Fibroblast of the aortic adventitia (primary cell): ENCODE results near the gene KLK6. TPM values are rescaled to one million over a fixed set of nuclear protein-coding genes. Genes with fewer than 3 reads are reported as not detected.
"Not testable (repeated sequence)": the region's sequence is repeated elsewhere in the genome, so short reads cannot be mapped to it uniquely, and the experiment has no call there.

Source experiments
- DNase-seq: peaks from one replicate; pipeline ENCODE4 v3.0.0-alpha.2; 2010; ENCODE audit warnings: low read depth
- H3K4me3 ChIP-seq: 2 replicates; pipeline ENCODE4 v1.5.1; 2011; ENCODE audit warnings: low read depth, mild to moderate bottlenecking, control low read depth, low read length, moderate library complexity
- total RNA-seq: library from RNA; depleted of rRNA; stranded (reverse); fragments of >200 nt; gene quantifications from 2 replicates; pipeline ENCODE4 v1.2.3, GENCODE V29; 2012; ENCODE audit warnings: low replicate concordance
- TF ChIP-seq, protein P1 (sequence below): IDR thresholded peaks from 2 replicates; pipeline ENCODE4 v1.5.1; 2011; ENCODE audit warnings: mild to moderate bottlenecking, low read length, control low read depth, inconsistent platforms; ENCODE audit not compliant: insufficient read depth

The KLK6 gene
- total RNA-seq, 1 donor, result not detected

DNA sequence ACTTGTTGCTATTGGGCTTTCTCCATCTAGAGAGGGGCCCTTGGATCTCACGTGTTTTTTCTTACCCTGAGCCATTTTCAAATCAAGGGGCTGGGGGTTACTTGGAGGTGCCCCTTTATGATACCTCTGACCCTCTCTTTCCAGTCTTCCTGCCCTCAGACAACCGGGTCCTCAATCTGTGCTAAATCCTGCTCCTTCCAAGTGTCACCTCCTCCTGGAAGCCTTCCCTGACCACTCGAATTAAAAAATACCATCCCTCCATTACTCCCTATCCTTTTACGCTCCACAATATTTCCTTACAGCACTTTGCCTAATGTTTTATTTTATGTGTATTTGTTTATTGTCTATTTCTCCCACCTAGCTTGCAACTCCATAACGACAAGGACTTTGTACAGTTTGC, 28.7 kb upstream of the KLK6 start:
- no peak for DNase-seq
- TF ChIP-seq, protein P1, sequence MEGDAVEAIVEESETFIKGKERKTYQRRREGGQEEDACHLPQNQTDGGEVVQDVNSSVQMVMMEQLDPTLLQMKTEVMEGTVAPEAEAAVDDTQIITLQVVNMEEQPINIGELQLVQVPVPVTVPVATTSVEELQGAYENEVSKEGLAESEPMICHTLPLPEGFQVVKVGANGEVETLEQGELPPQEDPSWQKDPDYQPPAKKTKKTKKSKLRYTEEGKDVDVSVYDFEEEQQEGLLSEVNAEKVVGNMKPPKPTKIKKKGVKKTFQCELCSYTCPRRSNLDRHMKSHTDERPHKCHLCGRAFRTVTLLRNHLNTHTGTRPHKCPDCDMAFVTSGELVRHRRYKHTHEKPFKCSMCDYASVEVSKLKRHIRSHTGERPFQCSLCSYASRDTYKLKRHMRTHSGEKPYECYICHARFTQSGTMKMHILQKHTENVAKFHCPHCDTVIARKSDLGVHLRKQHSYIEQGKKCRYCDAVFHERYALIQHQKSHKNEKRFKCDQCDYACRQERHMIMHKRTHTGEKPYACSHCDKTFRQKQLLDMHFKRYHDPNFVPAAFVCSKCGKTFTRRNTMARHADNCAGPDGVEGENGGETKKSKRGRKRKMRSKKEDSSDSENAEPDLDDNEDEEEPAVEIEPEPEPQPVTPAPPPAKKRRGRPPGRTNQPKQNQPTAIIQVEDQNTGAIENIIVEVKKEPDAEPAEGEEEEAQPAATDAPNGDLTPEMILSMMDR, result no peak
- H3K4me3 ChIP-seq, result no peak overlapping the region

DNA sequence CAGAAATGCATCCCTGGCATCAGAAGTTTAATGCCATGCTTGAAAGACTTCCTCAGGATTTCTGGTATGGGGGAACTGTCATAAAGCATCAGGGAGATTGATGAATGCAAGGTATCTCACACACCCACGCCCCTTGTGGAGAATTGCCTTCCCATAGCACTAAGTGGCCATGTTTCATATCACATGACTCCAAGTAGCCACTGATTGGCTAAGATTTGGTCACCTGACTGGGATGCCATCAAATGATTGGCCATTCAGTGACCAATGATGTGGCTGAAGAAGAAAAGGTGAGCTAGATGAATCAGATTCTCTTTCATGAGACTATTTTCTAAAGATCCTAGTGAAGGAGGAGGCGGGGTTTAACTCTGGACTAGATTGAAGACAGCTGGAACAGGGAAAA, 24.7 kb upstream of the KLK6 start:
- TF ChIP-seq, protein P1, result no peak
- no peak for DNase-seq
- H3K4me3 ChIP-seq, result no peak overlapping the region

DNA sequence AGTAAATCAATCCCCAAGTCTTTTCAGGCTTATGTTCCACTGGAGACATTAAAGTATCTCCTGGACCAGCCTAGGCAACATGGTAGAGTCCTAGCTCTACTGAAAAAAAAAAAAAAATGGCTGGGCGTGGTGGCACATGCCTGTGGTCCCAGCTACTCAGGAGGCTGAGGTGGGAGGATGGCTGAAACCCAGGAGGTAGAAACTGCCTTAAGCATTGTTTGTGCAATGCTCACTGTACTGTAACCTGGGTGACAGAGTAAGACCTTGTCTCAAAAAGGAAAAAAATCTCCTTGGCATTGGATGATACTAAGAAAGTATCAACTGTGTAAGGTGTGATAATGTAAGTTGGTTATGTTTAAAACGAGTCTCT, 23.3 kb upstream of the KLK6 start:
- DNase-seq, result no peak
- H3K4me3 ChIP-seq, result no peak overlapping the region
- TF ChIP-seq, protein P1, result no peak

DNA sequence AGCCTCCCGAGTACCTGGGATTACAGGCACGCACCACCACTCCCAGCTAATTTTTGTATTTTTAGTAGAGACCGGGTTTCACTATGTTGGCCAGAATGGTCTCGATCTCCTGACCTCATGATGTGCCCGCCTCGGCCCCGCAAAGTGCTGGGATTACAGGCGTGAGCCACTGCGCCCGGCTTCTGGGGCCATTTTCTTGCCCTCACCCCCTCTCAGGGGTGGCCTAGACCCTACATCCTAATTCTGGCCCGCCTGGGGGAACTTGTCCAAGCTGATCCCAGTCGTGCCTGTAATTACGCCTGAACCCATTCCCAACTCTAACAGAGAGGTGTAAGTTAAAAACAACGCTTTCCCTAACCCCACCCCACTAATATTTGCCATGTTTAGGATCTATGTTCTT, 15.0 kb upstream of the KLK6 start:
- DNase-seq, H3K4me3 ChIP-seq: not testable (repeated sequence)

DNA sequence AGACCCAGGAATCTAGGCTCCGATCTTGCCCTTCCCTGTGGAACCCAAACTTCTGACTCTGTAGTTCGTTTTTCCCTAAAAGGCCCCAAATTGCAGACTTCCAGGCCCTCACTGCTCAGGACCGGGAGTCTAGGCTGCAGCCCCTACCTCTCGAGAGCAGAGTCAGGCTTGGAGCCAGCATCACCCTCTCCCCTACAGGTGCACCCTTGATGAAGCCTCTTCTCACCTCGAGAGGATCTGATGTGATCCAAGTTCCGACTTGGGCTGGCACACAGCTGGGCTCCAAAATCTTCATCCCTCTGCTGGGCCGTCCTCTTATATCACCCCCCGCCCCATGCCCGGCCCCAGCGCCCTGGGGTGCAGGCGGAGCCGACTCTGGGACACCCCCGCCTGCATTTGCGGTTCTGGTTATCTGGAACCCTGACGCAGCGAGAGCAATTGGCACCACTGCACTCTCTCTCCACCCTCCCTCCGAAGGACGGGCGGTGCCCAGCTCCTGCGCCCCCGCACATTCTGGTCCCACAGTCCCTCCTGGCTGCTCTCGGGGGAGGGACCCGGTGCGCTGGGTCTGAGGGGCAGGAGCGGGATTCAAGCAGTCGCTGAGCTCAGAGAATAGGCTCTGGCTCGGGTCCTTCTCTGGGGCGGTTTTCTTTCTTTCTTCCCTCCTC, 14.4 kb upstream of the KLK6 start, which contains the start of gene KLK7:
TSS of gene KLK7 (minus strand) at position 293 of the 668 bp plus-strand sequence. CDS start 1,518 bp downstream, outside the sequence.
- DNase-seq, result no peak
- H3K4me3 ChIP-seq, result no peak within 1 kb of the TSS
- TF ChIP-seq, protein P1, result no peak

DNA sequence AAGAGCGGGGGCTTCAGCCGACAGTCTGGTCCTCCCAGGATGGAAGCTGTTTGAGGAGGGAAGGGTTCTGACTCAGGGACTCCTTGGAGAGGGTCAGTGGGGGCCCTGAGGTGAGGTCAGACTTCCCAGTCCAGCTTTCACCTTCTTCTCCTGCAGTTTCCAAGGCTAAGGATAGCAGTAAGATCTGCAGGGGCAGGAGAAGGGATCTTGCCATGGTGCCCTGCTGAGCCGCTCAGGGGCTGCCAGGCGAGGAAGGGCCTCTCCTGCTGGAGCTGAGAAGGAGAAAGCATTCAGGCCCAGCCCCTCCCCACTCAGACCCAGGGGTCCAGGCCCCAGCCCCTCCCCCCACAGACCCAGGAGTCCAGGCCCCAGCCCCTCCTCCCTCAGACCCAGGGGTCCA, 12.8 kb upstream of the KLK6 start:
- DNase-seq, result no peak
- TF ChIP-seq, protein P1, result no peak
- H3K4me3 ChIP-seq, result no peak overlapping the region

DNA sequence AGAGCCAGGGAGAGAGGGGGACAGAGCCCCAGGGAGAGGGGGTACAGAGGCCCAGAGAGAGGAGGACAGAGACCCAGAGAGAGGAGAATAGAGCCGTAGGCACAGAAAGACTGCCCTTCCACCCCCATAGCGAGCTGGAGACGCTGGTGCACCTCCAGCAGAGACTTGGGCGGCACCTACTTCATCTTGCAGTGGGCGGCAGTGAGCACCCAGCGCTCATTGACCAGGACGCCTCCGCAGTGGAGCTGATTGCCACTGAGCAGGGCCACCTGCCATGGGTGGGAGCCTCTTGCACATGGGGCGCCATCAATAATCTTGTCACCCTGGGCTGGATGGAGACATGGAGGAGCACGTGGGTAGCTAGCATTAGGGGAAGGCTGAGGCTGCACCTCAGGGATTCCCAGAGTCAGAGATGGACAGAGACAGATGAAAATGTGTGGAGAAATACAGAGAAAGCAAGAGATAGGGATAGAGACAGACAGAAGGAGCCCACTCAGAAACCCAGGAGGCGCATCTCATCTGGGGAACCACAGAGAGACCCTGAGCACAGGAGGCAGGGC, 12.3 kb upstream of the KLK6 start:
- no peak for DNase-seq
- H3K4me3 ChIP-seq, result no peak overlapping the region
- TF ChIP-seq, protein P1, result no peak
